ENCODE results near the gene KHDRBS2. TPM values are rescaled to one million over a fixed set of nuclear protein-coding genes. Genes with fewer than 3 reads are reported as not detected.

The KHDRBS2 gene
- total and polyA plus RNA-seq, 2 donors (not counting 3 experiments of a cell fraction or from before 2014, with no cell fraction given), result not detected

DNA sequence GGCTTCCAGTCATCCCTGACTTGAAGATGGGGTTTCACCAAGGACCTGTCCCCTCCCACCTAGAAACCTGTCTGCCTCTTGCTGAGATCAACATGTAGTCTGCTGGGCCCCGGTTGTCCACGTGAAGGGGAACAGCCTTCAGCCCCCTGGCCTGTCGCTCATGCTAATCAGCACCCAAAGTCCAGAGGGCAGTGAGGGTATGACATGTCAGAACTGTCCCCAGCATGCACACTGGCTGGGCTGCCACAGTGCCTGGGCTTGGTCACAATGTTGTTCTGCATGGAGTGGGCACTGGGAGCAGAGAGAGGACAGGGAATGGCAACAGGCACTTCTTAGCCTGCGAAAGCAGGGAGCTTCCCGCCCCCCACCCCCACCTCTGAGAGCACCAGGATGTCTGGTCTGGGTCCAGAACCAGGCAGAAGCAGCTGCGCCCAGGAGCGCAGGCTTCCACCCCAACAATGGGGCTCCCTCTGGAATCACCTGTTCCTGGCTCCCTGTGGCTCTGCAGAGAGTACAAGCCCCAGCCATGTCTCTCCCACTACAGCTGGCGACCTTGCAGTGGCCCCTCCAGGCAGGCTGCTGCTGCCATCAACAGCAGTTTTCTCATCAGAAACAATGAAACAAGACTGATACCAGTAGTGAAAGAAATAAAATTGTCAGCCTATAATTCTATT is 182.7 kb downstream of the KHDRBS2 start:
- no peaks in the 10 kb centered on the region for H3K27me3 ChIP-seq (ENCODE audit: control insufficient read depth in 2 of 2, insufficient read depth in 2 of 2, low read length in 2 of 2)
- no peak overlapping the region for H3K4me3 ChIP-seq (replicated peaks in 1 of 3; ENCODE audit: insufficient read depth in 1 of 3, low read depth in 1 of 3, low read length in 3 of 3)
- no peak overlapping the region for H3K9ac ChIP-seq (replicated peaks; ENCODE audit: extremely low read depth, insufficient read depth, low read length)
- BruUV-seq (replicated peaks), result no TSS peak
- no peaks in the 10 kb centered on the region for H3K9me1 ChIP-seq (replicated peaks; ENCODE audit: control insufficient read depth, extremely low read depth, insufficient read depth, low read length)
- no peak overlapping the region for H2AFZ ChIP-seq (ENCODE audit: low read depth, low read length)
- DNase-seq (ENCODE audit: low read depth, low spot score) (no peak), FAIRE-seq (no peak)
- dilution Hi-C loops (cut with MboI; ENCODE audit: extremely low pct_ligation_motif_present, low sequenced_read_pairs), result no loop called here
- no peak for TF ChIP-seq GATA2 (IDR thresholded peaks at IDR 0.05; ENCODE audit: insufficient read depth, insufficient read length, low read depth, low read length)
- TF ChIP-seq, protein P1, sequence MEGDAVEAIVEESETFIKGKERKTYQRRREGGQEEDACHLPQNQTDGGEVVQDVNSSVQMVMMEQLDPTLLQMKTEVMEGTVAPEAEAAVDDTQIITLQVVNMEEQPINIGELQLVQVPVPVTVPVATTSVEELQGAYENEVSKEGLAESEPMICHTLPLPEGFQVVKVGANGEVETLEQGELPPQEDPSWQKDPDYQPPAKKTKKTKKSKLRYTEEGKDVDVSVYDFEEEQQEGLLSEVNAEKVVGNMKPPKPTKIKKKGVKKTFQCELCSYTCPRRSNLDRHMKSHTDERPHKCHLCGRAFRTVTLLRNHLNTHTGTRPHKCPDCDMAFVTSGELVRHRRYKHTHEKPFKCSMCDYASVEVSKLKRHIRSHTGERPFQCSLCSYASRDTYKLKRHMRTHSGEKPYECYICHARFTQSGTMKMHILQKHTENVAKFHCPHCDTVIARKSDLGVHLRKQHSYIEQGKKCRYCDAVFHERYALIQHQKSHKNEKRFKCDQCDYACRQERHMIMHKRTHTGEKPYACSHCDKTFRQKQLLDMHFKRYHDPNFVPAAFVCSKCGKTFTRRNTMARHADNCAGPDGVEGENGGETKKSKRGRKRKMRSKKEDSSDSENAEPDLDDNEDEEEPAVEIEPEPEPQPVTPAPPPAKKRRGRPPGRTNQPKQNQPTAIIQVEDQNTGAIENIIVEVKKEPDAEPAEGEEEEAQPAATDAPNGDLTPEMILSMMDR (IDR thresholded peaks at IDR 0.05; ENCODE audit: extremely low read depth in 1 of 2, insufficient read depth in 1 of 2, low read depth in 1 of 2, low read length in 2 of 2), result no peak
- no peak for TF ChIP-seq MYC (IDR thresholded peaks at IDR 0.05; ENCODE audit: low read depth, low read length)
- no peak for TF ChIP-seq EZH2 (IDR thresholded peaks at IDR 0.05; ENCODE audit: borderline replicate concordance, low read depth, low read length, severe bottlenecking)
- TF ChIP-seq, protein P2, sequence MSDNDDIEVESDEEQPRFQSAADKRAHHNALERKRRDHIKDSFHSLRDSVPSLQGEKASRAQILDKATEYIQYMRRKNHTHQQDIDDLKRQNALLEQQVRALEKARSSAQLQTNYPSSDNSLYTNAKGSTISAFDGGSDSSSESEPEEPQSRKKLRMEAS (IDR thresholded peaks at IDR 0.05; ENCODE audit: insufficient read depth, insufficient read length), result no peak
- TF ChIP-seq JUN (IDR thresholded peaks at IDR 0.05; ENCODE audit: borderline replicate concordance, insufficient read depth, insufficient read length, low read depth), result no peak
- TF ChIP-seq FOS (IDR thresholded peaks at IDR 0.05; ENCODE audit: borderline replicate concordance, insufficient read depth, low read length), result no peak
- no peak for TF ChIP-seq POLR2AphosphoS5 (IDR thresholded peaks at IDR 0.05; ENCODE audit: insufficient read depth, low read depth, low read length)
- intact Hi-C loops (cut with micrococcal nuclease), result no loop called here
- no peaks in the 10 kb centered on the region for H3K36me3 ChIP-seq (ENCODE audit: control insufficient read depth in 2 of 2, extremely low read depth in 1 of 2, insufficient read depth in 2 of 2, low read length in 2 of 2)
- peaks cover 4% of the 10 kb centered on the region for H3K9me3 ChIP-seq (replicated peaks; ENCODE audit: control insufficient read depth, insufficient read depth, low read length)
- no peaks in the 10 kb centered on the region for H3K79me2 ChIP-seq (ENCODE audit: control insufficient read depth, insufficient read depth, low read length)
- H3K4me2 ChIP-seq (ENCODE audit: insufficient read depth, low read length), result no peak overlapping the region
- no peaks in the 10 kb centered on the region for H4K20me1 ChIP-seq (replicated peaks; ENCODE audit: control insufficient read depth, extremely low read depth, insufficient read depth, low read length)
- no peak overlapping the region for H3K27ac ChIP-seq (ENCODE audit: insufficient read depth, low read depth, low read length)
- POLR2A ChIA-PET, result no interaction called here
- H3K4me1 ChIP-seq (ENCODE audit: control insufficient read depth, extremely low read depth, insufficient read depth, low read length), result no peaks in the 10 kb centered on the region
- CTCF ChIA-PET, result no interaction called here

All from endothelial cell of umbilical vein (primary cell).